Parathyroid adenoma (tissue), 2 donors: ENCODE results near the gene SLC26A1.

Source experiments
- H2AFZ ChIP-seq: fragments of 300-600 bp; sonication (generic); one replicate; pipeline ENCODE4 v1.7.0; 2017; ENCODE audit warnings: antibody characterized with exemption, mild to moderate bottlenecking
- H3K27ac ChIP-seq: fragments of 300-600 bp; sonication (generic); one replicate; pipeline ENCODE4 v1.7.0; 2017
- H3K27me3 ChIP-seq: fragments of 300-600 bp; sonication (generic); one replicate; pipeline ENCODE4 v1.7.0; 2017; ENCODE audit warnings: low read length; ENCODE audit not compliant: control insufficient read depth, insufficient read depth
- H3K36me3 ChIP-seq: fragments of 300-600 bp; sonication (generic); one replicate; pipeline ENCODE4 v1.7.0; 2017; ENCODE audit warnings: low read length; ENCODE audit not compliant: control insufficient read depth, insufficient read depth
- H3K4me1 ChIP-seq: fragments of 300-600 bp; sonication (generic); one replicate; pipeline ENCODE4 v1.7.0; 2017; ENCODE audit warnings: control low read depth
- H3K4me2 ChIP-seq: fragments of 300-600 bp; sonication (generic); one replicate; pipeline ENCODE4 v1.7.0; 2017; ENCODE audit warnings: low read length
- H3K4me3 ChIP-seq: fragments of 300-600 bp; sonication (generic); one replicate; pipeline ENCODE4 v1.7.0; 2017; ENCODE audit warnings: low read depth, low read length
- H3K79me2 ChIP-seq: fragments of 300-600 bp; sonication (generic); one replicate; pipeline ENCODE4 v1.7.0; 2017; ENCODE audit warnings: control low read depth
- H3K9ac ChIP-seq: fragments of 300-600 bp; sonication (generic); one replicate; pipeline ENCODE4 v1.7.0; 2017; ENCODE audit warnings: mild to moderate bottlenecking
- H3K9me3 ChIP-seq: fragments of 300-600 bp; sonication (generic); one replicate; pipeline ENCODE4 v1.7.0; 2017; ENCODE audit warnings: low read length; ENCODE audit not compliant: control insufficient read depth
- TF ChIP-seq, protein P1 (sequence below): fragments of 300-600 bp; sonication (generic); IDR thresholded peaks from one replicate; pipeline ENCODE4 v1.7.0; 2017; ENCODE audit warnings: antibody characterized with exemption, mild to moderate bottlenecking
- donor health status: primary hyperparathyroidism.

Gene SLC26A1

DNA sequence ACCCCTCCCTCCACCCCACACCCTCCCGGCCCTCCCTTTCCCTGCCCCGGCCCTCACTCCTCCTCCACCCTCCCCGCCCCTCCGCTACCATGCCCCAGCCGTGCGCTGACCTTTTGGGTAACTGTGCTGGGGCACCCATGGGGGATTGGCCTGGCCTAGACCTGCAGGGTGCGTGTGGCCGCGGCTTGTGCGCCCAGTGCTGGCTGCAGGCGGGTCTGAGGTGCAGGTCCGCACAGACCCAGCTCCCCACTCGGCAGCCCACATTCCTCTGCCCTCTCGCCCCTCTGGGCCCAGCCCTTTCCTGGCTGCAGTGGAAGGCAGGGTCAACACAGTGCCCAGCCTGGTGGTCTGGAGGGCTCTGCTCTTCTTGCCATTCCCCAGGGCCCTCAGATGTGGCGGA is 42.9 kb upstream of the SLC26A1 start:
- H3K79me2 ChIP-seq, result no peaks in the 10 kb centered on the region
- no peaks in the 10 kb centered on the region for H3K27me3 ChIP-seq
- H2AFZ ChIP-seq, result no peak overlapping the region
- no peak overlapping the region for H3K4me2 ChIP-seq
- H3K4me3 ChIP-seq, result no peak overlapping the region
- no peaks in the 10 kb centered on the region for H3K36me3 ChIP-seq
- no peaks in the 10 kb centered on the region for H3K4me1 ChIP-seq
- TF ChIP-seq, protein P1, sequence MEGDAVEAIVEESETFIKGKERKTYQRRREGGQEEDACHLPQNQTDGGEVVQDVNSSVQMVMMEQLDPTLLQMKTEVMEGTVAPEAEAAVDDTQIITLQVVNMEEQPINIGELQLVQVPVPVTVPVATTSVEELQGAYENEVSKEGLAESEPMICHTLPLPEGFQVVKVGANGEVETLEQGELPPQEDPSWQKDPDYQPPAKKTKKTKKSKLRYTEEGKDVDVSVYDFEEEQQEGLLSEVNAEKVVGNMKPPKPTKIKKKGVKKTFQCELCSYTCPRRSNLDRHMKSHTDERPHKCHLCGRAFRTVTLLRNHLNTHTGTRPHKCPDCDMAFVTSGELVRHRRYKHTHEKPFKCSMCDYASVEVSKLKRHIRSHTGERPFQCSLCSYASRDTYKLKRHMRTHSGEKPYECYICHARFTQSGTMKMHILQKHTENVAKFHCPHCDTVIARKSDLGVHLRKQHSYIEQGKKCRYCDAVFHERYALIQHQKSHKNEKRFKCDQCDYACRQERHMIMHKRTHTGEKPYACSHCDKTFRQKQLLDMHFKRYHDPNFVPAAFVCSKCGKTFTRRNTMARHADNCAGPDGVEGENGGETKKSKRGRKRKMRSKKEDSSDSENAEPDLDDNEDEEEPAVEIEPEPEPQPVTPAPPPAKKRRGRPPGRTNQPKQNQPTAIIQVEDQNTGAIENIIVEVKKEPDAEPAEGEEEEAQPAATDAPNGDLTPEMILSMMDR, result no peak
- no peaks in the 10 kb centered on the region for H3K9me3 ChIP-seq
- no peak overlapping the region for H3K27ac ChIP-seq
- no peak overlapping the region for H3K9ac ChIP-seq

DNA sequence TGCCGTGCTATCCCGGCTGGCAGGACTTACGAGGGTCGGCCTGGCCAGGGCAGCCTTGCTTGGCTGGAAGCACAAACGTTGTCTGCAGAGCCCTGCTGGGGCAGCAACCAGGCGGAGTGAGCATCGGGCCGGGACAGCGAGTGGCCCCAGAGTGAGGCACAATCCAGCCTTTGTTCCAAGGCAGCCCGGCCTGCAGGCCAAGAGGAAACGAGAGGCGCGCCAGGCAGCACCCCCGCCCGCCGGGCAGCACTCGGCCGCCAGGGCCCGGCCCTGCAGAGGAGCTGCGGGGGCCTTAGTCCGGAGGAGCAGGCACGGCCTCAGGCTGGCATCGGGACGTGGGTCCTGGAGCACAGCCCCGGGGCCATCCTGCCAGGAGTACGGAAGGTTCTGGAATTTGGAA is 42.3 kb upstream of the SLC26A1 start:
- no peak overlapping the region for H3K9ac ChIP-seq
- no peak overlapping the region for H3K4me2 ChIP-seq
- H3K36me3 ChIP-seq, result no peaks in the 10 kb centered on the region
- H3K9me3 ChIP-seq, result no peaks in the 10 kb centered on the region
- no peaks in the 10 kb centered on the region for H3K4me1 ChIP-seq
- TF ChIP-seq, protein P1, result no peak
- H3K27me3 ChIP-seq, result no peaks in the 10 kb centered on the region
- no peak overlapping the region for H2AFZ ChIP-seq
- H3K79me2 ChIP-seq, result no peaks in the 10 kb centered on the region
- H3K4me3 ChIP-seq, result no peak overlapping the region
- H3K27ac ChIP-seq, result no peak overlapping the region

DNA sequence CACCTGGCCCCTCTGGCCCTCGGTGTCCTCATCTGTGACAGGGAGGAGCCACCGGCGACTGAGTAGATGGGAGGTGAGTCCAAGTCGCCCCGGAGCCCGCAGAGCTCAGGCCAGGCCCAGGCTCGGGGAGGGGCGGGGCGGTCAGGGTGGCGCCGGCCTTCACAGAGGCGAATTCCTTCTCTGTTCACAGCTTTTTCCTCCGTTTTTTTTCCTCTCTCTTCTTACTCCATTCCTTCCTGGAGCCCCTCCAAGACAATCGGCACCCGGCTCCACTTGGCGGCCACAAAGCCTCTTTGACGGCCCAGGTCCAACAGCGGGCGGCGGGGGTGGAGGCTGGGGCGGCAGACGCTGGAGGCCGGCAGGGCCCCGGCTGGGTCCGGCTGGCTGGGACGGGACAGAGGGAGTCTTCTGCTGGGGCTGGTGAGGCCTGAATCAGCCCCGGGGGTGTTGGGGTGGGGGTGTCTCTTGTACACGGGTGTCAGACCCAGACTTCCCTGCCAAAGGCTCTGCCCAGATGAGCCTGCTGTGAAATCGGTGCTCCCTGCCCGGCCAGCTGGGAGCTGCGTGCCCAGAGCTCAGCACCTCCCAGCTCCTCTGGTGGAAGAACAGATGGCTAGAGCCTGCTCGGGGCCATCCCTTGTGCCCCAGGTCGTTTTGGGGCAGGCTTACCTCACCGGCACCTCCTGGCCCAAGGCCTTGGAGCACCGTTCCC is 40.8 kb upstream of the SLC26A1 start:
- H3K27me3 ChIP-seq, result no peaks in the 10 kb centered on the region
- H2AFZ ChIP-seq, result no peak overlapping the region
- H3K79me2 ChIP-seq, result no peaks in the 10 kb centered on the region
- H3K4me3 ChIP-seq, result no peak overlapping the region
- no peaks in the 10 kb centered on the region for H3K9me3 ChIP-seq
- H3K9ac ChIP-seq, result no peak overlapping the region
- H3K4me1 ChIP-seq, result no peaks in the 10 kb centered on the region
- no peak overlapping the region for H3K4me2 ChIP-seq
- TF ChIP-seq, protein P1, result no peak
- no peak overlapping the region for H3K27ac ChIP-seq
- no peaks in the 10 kb centered on the region for H3K36me3 ChIP-seq

GRCh38 chr4:1032861-1033260 is 39.7 kb upstream of the SLC26A1 start:
- Histone ChIP-seq H3K79me2 (no peaks in the 10 kb centered on the region), H3K36me3 (no peaks in the 10 kb centered on the region), H3K9me3 (no peaks in the 10 kb centered on the region), H3K27ac (no peak overlapping the region), H3K27me3 (no peaks in the 10 kb centered on the region), H3K4me2 (no peak overlapping the region), H2AFZ (no peak overlapping the region), H3K4me1 (no peaks in the 10 kb centered on the region), H3K9ac (no peak overlapping the region), H3K4me3 (no peak overlapping the region)
- TF ChIP-seq, protein P1, result no peak
